Mucosa of stomach (tissue), 1 donor: ENCODE data around the gene ITFG1.

Source experiments
- H3K27me3 ChIP-seq: one replicate; pipeline ENCODE4 v1.7.0; 2013; ENCODE audit warnings: mild to moderate bottlenecking, low read length; ENCODE audit not compliant: control insufficient read depth, insufficient read depth
- H3K36me3 ChIP-seq: one replicate; pipeline ENCODE4 v1.7.0; 2013; ENCODE audit warnings: low read length; ENCODE audit not compliant: control insufficient read depth, insufficient read depth
- H3K4me1 ChIP-seq: one replicate; pipeline ENCODE4 v1.7.0; 2013; ENCODE audit warnings: mild to moderate bottlenecking, low read length; ENCODE audit not compliant: control insufficient read depth, insufficient read depth
- H3K4me3 ChIP-seq: one replicate; pipeline ENCODE4 v1.7.0; 2013; ENCODE audit warnings: low read length
- H3K9ac ChIP-seq: one replicate; pipeline ENCODE4 v1.7.0; 2013; ENCODE audit warnings: mild to moderate bottlenecking, low read length, moderate library complexity
- H3K9me3 ChIP-seq: one replicate; pipeline ENCODE4 v1.7.0; 2013; ENCODE audit warnings: mild to moderate bottlenecking, low read length, moderate library complexity; ENCODE audit not compliant: control insufficient read depth
- donor health status: Pancreatic carcinoma.

The ITFG1 gene

GRCh38 chr16:47132308-47132707, 328.6 kb downstream of the ITFG1 start:
- no peaks in the 10 kb centered on the region for H3K27me3 ChIP-seq
- no peaks in the 10 kb centered on the region for H3K9me3 ChIP-seq
- H3K4me3 ChIP-seq, result no peak overlapping the region
- no peak overlapping the region for H3K9ac ChIP-seq
- H3K4me1 ChIP-seq, result no peaks in the 10 kb centered on the region
- no peaks in the 10 kb centered on the region for H3K36me3 ChIP-seq

GRCh38 chr16:47129755-47130435, 331.0 kb downstream of the ITFG1 start:
- no peak overlapping the region for H3K4me3 ChIP-seq
- no peaks in the 10 kb centered on the region for H3K4me1 ChIP-seq
- no peaks in the 10 kb centered on the region for H3K9me3 ChIP-seq
- no peaks in the 10 kb centered on the region for H3K36me3 ChIP-seq
- H3K9ac ChIP-seq, result no peak overlapping the region
- H3K27me3 ChIP-seq, result no peaks in the 10 kb centered on the region

- no peak overlapping the region for H3K9ac ChIP-seq
- no peaks in the 10 kb centered on the region for H3K4me1 ChIP-seq
- no peak overlapping the region for H3K4me3 ChIP-seq
- no peaks in the 10 kb centered on the region for H3K9me3 ChIP-seq
- H3K36me3 ChIP-seq, result no peaks in the 10 kb centered on the region
- no peaks in the 10 kb centered on the region for H3K27me3 ChIP-seq
These were observed 333.3 kb downstream of the ITFG1 start for GRCh38 chr16:47127541-47127940.

- Histone ChIP-seq H3K9me3 (no peaks in the 10 kb centered on the region), H3K4me3 (no peak overlapping the region), H3K27me3 (no peaks in the 10 kb centered on the region), H3K9ac (no peak overlapping the region), H3K36me3 (no peaks in the 10 kb centered on the region), H3K4me1 (no peaks in the 10 kb centered on the region)
These were observed 335.1 kb downstream of the ITFG1 start for GRCh38 chr16:47125757-47126156.

GRCh38 chr16:47113130-47113529, 347.7 kb downstream of the ITFG1 start:
- H3K9ac ChIP-seq, result no peak overlapping the region
- no peaks in the 10 kb centered on the region for H3K36me3 ChIP-seq
- H3K4me3 ChIP-seq, result no peak overlapping the region
- no peaks in the 10 kb centered on the region for H3K4me1 ChIP-seq
- no peaks in the 10 kb centered on the region for H3K27me3 ChIP-seq
- H3K9me3 ChIP-seq, result no peaks in the 10 kb centered on the region

GRCh38 chr16:47110939-47111338, 349.9 kb downstream of the ITFG1 start:
- Histone ChIP-seq H3K36me3 (no peaks in the 10 kb centered on the region), H3K4me3 (no peak overlapping the region), H3K4me1 (no peaks in the 10 kb centered on the region), H3K9me3 (no peaks in the 10 kb centered on the region), H3K9ac (no peak overlapping the region), H3K27me3 (no peaks in the 10 kb centered on the region)

- no peak overlapping the region for H3K4me3 ChIP-seq
- H3K36me3 ChIP-seq, result no peaks in the 10 kb centered on the region
- H3K9ac ChIP-seq, result no peak overlapping the region
- H3K4me1 ChIP-seq, result no peaks in the 10 kb centered on the region
- H3K9me3 ChIP-seq, result no peaks in the 10 kb centered on the region
- no peaks in the 10 kb centered on the region for H3K27me3 ChIP-seq
These were observed 351.5 kb downstream of the ITFG1 start for GRCh38 chr16:47109361-47109760.
